HEK293 (cell line): Measurements from ENCODE around the gene IRF3.

Source experiments
- CTCF ChIA-PET: fragments of 350-600 bp; formaldehyde crosslinking; extraction: SDS; loops from one replicate; lab custom pipeline; 2021; ENCODE audit warnings: antibody characterized with exemption; lab: Yijun Ruan, JAX
- POLR2A ChIA-PET: fragments of 300-600 bp; formaldehyde crosslinking; extraction: SDS; loops from one replicate; lab custom pipeline; 2020; ENCODE audit warnings: antibody characterized with exemption, inconsistent platforms; lab: Yijun Ruan, JAX
- H3K27ac ChIP-seq: fragments of 200-500 bp; sonication (Bioruptor generic); 2 replicates; pipeline ENCODE4 v1.5.1; 2014; ENCODE audit warnings: low read depth, low read length, control low read depth, inconsistent platforms; ENCODE audit errors: extremely low read depth
- H3K36me3 ChIP-seq, 2 experiments: fragments of 200-500 bp in 1 of 2; sonication (Bioruptor generic) in 1 of 2; 1 replicate in 1 of 2; 2 replicates in 1 of 2; pipeline ENCODE4 v1.5.1; 2014 to 2017; ENCODE audit warnings: inconsistent platforms in 2 of 2, low read length in 2 of 2; ENCODE audit not compliant: control insufficient read depth in 2 of 2, insufficient read depth in 1 of 2
- H3K4me1 ChIP-seq: fragments of 200-500 bp; sonication (Bioruptor generic); 2 replicates; pipeline ENCODE4 v1.5.1; 2014; ENCODE audit warnings: mild to moderate bottlenecking, low read length, inconsistent platforms; ENCODE audit not compliant: control insufficient read depth, insufficient read depth
- H3K4me3 ChIP-seq: 2 replicates; pipeline ENCODE4 v1.5.1; 2011; ENCODE audit warnings: low read depth, mild to moderate bottlenecking, control low read depth, low read length, moderate library complexity
- H3K9me3 ChIP-seq: fragments of 200-500 bp; sonication (Bioruptor generic); 2 replicates; pipeline ENCODE4 v1.5.1; 2014; ENCODE audit warnings: low read depth, low read length, inconsistent platforms; ENCODE audit not compliant: control insufficient read depth, insufficient read depth
- HOXA7 ChIP-seq: sonication (generic); formaldehyde crosslinking; IDR thresholded peaks from 2 replicates; pipeline ENCODE4 v1.8.1; 2022; ENCODE audit warnings: missing genetic modification reagents, borderline replicate concordance
- REST ChIP-seq: fragments of 450-650 bp; formaldehyde crosslinking; IDR thresholded peaks from 2 replicates; pipeline ENCODE4 v1.5.1; 2016; ENCODE audit warnings: missing biosample characterization, missing genetic modification characterization
- SALL2 ChIP-seq: fragments of 450-650 bp; formaldehyde crosslinking; IDR thresholded peaks from 2 replicates; pipeline ENCODE4 v1.5.0; 2017; ENCODE audit warnings: missing biosample characterization, mild to moderate bottlenecking, missing genetic modification characterization, borderline replicate concordance
- ZNF223 ChIP-seq: fragments of 450-650 bp; formaldehyde crosslinking; IDR thresholded peaks from 2 replicates; pipeline ENCODE4 v1.5.1; 2016; ENCODE audit warnings: missing biosample characterization, missing genetic modification characterization
- ZNF23 ChIP-seq: fragments of 450-650 bp; formaldehyde crosslinking; IDR thresholded peaks from 2 replicates; pipeline ENCODE4 v1.5.1; 2016; ENCODE audit warnings: missing biosample characterization, missing genetic modification characterization, borderline replicate concordance
- ZNF239 ChIP-seq: fragments of 450-650 bp; formaldehyde crosslinking; IDR thresholded peaks from 2 replicates; pipeline ENCODE4 v1.5.1; 2016; ENCODE audit warnings: missing biosample characterization, missing genetic modification characterization
- ZNF292 ChIP-seq: fragments of 450-650 bp; formaldehyde crosslinking; IDR thresholded peaks from 2 replicates; pipeline ENCODE4 v1.5.1; 2016; ENCODE audit warnings: low read depth, missing biosample characterization, missing genetic modification characterization, borderline replicate concordance
- ZNF362 ChIP-seq: fragments of 450-650 bp; formaldehyde crosslinking; IDR thresholded peaks from 2 replicates; pipeline ENCODE4 v1.5.1; 2016; ENCODE audit warnings: missing biosample characterization, missing genetic modification characterization
- ZNF555 ChIP-seq: fragments of 450-650 bp; formaldehyde crosslinking; conservative IDR thresholded peaks from 2 replicates; pipeline ENCODE4 v1.5.1; 2017; ENCODE audit warnings: missing biosample characterization, mild to moderate bottlenecking, missing genetic modification characterization, inconsistent platforms
- ZNF596 ChIP-seq: fragments of 450-650 bp; IDR thresholded peaks from 2 replicates; pipeline ENCODE4 v1.5.0; 2018; ENCODE audit warnings: missing biosample characterization, mild to moderate bottlenecking, missing genetic modification characterization, moderate library complexity
- ZNF610 ChIP-seq: fragments of 450-650 bp; formaldehyde crosslinking; IDR thresholded peaks from 2 replicates; pipeline ENCODE4 v1.5.1; 2016; ENCODE audit warnings: missing biosample characterization, missing genetic modification characterization, borderline replicate concordance
- ZNF677 ChIP-seq: fragments of 450-650 bp; IDR thresholded peaks from 2 replicates; pipeline ENCODE4 v1.5.0; 2018; ENCODE audit warnings: missing biosample characterization, mild to moderate bottlenecking, missing genetic modification characterization, moderate library complexity
- ZNF768 ChIP-seq: fragments of 450-650 bp; formaldehyde crosslinking; IDR thresholded peaks from 2 replicates; pipeline ENCODE4 v1.5.1; 2018; ENCODE audit warnings: missing biosample characterization, mild to moderate bottlenecking, missing genetic modification characterization
- ZNF785 ChIP-seq: fragments of 450-650 bp; formaldehyde crosslinking; IDR thresholded peaks from 2 replicates; pipeline ENCODE4 v1.5.1; 2016; ENCODE audit warnings: missing biosample characterization, missing genetic modification characterization
- ZSCAN23 ChIP-seq: fragments of 450-650 bp; formaldehyde crosslinking; IDR thresholded peaks from 2 replicates; pipeline ENCODE4 v1.5.1; 2016; ENCODE audit warnings: missing biosample characterization, missing genetic modification characterization
- TF ChIP-seq, protein P1 (sequence below): fragments of 450-650 bp; formaldehyde crosslinking; IDR thresholded peaks from 2 replicates; pipeline ENCODE4; 2016; ENCODE audit warnings: missing biosample characterization, missing genetic modification characterization
- TF ChIP-seq, protein P2 (sequence below): fragments of 450-650 bp; formaldehyde crosslinking; IDR thresholded peaks from 2 replicates; pipeline ENCODE4 v1.5.1; 2016; ENCODE audit warnings: missing biosample characterization, missing genetic modification characterization
- TF ChIP-seq, protein P3 (sequence below): fragments of 450-650 bp; formaldehyde crosslinking; IDR thresholded peaks from 2 replicates; pipeline ENCODE4 v1.5.1; 2016; ENCODE audit warnings: missing biosample characterization, missing genetic modification characterization
- TF ChIP-seq, protein P4 (sequence below): fragments of 450-650 bp; formaldehyde crosslinking; IDR thresholded peaks from 2 replicates; pipeline ENCODE4 v1.5.1; 2017; ENCODE audit warnings: missing biosample characterization, missing genetic modification characterization
- TF ChIP-seq, protein P5 (sequence below): fragments of 450-650 bp; formaldehyde crosslinking; IDR thresholded peaks from 2 replicates; pipeline ENCODE4 v1.5.1; 2016; ENCODE audit warnings: missing biosample characterization, missing genetic modification characterization

The IRF3 gene

GRCh38 chr19:49658566-49659442 is 6.9 kb downstream of the IRF3 start (continued):
- no peak for TF ChIP-seq ZNF292

DNA sequence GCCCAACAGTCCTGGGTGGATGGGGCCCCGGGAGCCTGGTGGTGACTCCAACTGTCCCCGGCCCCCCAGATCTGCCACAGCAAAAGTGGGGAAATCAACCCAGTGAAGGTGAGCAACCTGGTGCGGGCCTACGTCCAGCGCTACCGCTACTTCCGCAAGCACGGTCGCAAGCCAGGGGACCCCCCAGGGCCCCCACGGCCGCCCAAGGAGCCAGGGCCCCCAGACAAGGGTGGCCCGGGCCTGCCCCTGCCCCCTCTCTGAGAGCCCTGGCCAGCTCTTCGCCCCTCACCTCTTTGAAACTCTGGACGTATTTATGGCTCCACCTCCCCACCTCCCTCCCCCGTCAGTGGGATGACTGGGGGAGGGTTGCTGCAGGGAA is 7.5 kb downstream of the IRF3 start:
- Histone ChIP-seq H3K9me3 (no peaks in the 10 kb centered on the region), H3K4me1 (no peaks in the 10 kb centered on the region), H3K4me3 (no peak overlapping the region), H3K36me3 (peaks cover 45 to 99% of the 10 kb centered on the region in 2 experiments), H3K27ac (no peak overlapping the region)
- POLR2A ChIA-PET: interaction anchor here (0.5 to 1.9 kb wide), 6 partner anchors 10 to 109 kb away, joined by 3 to 15 read pairs (median 4); partner anchors contain the start of genes AP2A1 and PRRG2
- CTCF ChIA-PET: interaction anchor here (1.2 kb wide), 1 partner anchor 14 kb away, joined by 3 read pairs; no protein-coding TSS in a partner anchor
- TF ChIP-seq SALL2 (no peak), ZNF555 (tag by site-specific recombination) (no peak), ZNF292 (no peak), ZNF239 (tag by site-specific recombination) (no peak), ZNF23 (tag by site-specific recombination) (no peak), ZNF785 (tag by site-specific recombination) (no peak), ZNF223 (no peak), REST (tag by site-specific recombination) (no peak), ZNF768 (tag by site-specific recombination) (no peak), ZNF362 (tag by site-specific recombination) (no peak), HOXA7 (no peak), ZSCAN23 (tag by site-specific recombination) (no peak), ZNF596 (tag by site-specific recombination) (no peak), ZNF677 (no peak), ZNF610 (tag by site-specific recombination) (no peak)
- TF ChIP-seq, protein P1, sequence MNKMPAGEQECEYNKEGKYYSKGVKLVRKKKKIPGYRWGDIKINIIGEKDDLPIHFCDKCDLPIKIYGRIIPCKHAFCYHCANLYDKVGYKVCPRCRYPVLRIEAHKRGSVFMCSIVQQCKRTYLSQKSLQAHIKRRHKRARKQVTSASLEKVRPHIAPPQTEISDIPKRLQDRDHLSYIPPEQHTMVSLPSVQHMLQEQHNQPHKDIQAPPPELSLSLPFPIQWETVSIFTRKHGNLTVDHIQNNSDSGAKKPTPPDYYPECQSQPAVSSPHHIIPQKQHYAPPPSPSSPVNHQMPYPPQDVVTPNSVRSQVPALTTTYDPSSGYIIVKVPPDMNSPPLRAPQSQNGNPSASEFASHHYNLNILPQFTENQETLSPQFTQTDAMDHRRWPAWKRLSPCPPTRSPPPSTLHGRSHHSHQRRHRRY (tag by site-specific recombination): no peak
- TF ChIP-seq, protein P2, sequence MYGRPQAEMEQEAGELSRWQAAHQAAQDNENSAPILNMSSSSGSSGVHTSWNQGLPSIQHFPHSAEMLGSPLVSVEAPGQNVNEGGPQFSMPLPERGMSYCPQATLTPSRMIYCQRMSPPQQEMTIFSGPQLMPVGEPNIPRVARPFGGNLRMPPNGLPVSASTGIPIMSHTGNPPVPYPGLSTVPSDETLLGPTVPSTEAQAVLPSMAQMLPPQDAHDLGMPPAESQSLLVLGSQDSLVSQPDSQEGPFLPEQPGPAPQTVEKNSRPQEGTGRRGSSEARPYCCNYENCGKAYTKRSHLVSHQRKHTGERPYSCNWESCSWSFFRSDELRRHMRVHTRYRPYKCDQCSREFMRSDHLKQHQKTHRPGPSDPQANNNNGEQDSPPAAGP: no peak
- TF ChIP-seq, protein P3, sequence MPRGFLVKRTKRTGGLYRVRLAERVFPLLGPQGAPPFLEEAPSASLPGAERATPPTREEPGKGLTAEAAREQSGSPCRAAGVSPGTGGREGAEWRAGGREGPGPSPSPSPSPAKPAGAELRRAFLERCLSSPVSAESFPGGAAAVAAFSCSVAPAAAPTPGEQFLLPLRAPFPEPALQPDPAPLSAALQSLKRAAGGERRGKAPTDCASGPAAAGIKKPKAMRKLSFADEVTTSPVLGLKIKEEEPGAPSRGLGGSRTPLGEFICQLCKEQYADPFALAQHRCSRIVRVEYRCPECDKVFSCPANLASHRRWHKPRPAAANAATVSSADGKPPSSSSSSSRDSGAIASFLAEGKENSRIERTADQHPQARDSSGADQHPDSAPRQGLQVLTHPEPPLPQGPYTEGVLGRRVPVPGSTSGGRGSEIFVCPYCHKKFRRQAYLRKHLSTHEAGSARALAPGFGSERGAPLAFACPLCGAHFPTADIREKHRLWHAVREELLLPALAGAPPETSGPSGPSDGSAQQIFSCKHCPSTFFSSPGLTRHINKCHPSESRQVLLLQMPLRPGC: no peak
- TF ChIP-seq, protein P4, sequence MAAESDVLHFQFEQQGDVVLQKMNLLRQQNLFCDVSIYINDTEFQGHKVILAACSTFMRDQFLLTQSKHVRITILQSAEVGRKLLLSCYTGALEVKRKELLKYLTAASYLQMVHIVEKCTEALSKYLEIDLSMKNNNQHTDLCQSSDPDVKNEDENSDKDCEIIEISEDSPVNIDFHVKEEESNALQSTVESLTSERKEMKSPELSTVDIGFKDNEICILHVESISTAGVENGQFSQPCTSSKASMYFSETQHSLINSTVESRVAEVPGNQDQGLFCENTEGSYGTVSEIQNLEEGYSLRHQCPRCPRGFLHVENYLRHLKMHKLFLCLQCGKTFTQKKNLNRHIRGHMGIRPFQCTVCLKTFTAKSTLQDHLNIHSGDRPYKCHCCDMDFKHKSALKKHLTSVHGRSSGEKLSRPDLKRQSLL: no peak
- TF ChIP-seq, protein P5, sequence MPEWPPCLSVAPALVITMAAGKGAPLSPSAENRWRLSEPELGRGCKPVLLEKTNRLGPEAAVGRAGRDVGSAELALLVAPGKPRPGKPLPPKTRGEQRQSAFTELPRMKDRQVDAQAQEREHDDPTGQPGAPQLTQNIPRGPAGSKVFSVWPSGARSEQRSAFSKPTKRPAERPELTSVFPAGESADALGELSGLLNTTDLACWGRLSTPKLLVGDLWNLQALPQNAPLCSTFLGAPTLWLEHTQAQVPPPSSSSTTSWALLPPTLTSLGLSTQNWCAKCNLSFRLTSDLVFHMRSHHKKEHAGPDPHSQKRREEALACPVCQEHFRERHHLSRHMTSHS: no peak
